SH-SY5Y (cell line): ENCODE measurements around the gene ZNF613.

Experiments used
- GATA2 ChIP-seq: IDR thresholded peaks from 2 replicates; pipeline ENCODE4 v1.6.1; 2011; ENCODE audit warnings: mild to moderate bottlenecking, low read depth, low read length
- GATA3 ChIP-seq: IDR thresholded peaks from 2 replicates; pipeline ENCODE4 v1.6.1; 2011; ENCODE audit warnings: low read depth, mild to moderate bottlenecking, low read length, moderate library complexity

ZNF613 gene

GRCh38 chr19:51986309-51987291, 59.3 kb downstream of the ZNF613 start, which contains the start of gene ZNF350:
ZNF350 (minus strand) TSS chr19:51986840; CDS start chr19:51974360, 12,480 bp downstream.
- no peak for TF ChIP-seq GATA2
- TF ChIP-seq GATA3: no peak

DNA sequence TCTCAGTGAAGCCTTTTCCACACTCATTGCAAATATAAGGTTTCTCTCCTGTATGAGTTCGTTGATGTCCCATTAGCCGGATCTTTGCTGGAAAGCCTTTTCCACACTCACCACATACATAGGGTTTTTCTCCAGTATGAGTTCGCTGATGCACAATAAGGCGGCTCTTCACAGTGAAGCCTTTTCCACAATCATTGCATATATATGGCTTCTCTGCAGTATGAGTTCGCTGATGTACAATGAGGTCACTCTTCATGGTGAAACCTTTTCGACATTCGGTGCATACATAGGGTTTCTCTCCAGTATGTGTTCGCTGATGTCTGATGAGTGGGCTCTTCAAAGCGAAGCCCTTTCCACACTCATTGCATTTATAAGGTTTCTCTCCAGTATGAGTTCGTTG, 66.2 kb downstream of the ZNF613 start:
- no peak for TF ChIP-seq GATA3
- TF ChIP-seq GATA2: no peak

DNA sequence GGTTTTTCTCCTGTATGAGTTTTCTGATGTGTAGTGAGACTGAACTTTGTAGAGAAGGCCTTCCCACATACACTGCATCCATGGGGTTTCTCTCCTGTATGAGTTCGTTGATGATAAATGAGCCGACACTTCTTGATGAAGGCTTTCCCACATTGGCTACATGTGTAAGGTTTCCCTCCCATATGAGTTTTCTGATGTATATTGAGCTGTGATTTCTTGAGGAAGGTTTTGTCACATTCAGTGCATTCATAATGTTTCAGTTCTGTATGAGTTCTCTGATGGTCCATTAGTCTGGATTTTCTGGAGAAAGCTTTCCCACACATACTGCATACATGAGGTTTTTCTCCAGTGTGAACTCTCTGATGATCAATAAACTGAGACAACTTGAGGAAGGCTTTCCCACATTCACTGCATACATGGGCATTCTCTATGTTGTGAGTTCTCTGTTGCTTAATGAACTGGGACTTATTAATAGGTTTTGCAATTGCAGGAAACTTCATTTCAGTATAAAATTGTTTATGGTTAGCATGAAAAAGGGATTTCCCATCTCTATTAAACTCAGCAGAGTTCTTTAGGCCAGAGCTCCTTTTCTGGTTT, 66.9 kb downstream of the ZNF613 start:
- TF ChIP-seq GATA2 (no peak), GATA3 (no peak)
